Fibroblast of lung (primary cell): ENCODE measurements around the gene SYMPK. TPM values are rescaled to one million over a fixed set of nuclear protein-coding genes. Genes with fewer than 3 reads are reported as not detected.
A peak's percentile ranks its signal among the peaks of the same experiment; 100 is the strongest.

Experiments
- DNase-seq, 2 donors: peaks; one replicate each; pipeline versions ENCODE4 v3.0.0 to v3.0.0-alpha.2; 2010; ENCODE audit warnings: low read depth in 2 of 2
- H2AFZ ChIP-seq: 2 replicates; pipeline ENCODE4 v1.5.1; 2012; ENCODE audit warnings: low read length, control low read depth, inconsistent platforms
- H3K27ac ChIP-seq: 2 replicates; pipeline ENCODE4 v1.5.1; 2011; ENCODE audit warnings: low read length, control low read depth; ENCODE audit not compliant: insufficient read depth
- H3K27me3 ChIP-seq: 2 replicates; pipeline ENCODE4 v1.5.1; 2011; ENCODE audit warnings: mild to moderate bottlenecking, low read length; ENCODE audit not compliant: control insufficient read depth, insufficient read depth
- H3K36me3 ChIP-seq: 2 replicates; pipeline ENCODE4 v1.5.1; 2011; ENCODE audit warnings: low read length; ENCODE audit not compliant: control insufficient read depth, insufficient read depth
- H3K4me1 ChIP-seq: 2 replicates; pipeline ENCODE4 v1.5.1; 2011; ENCODE audit warnings: low read length; ENCODE audit not compliant: control insufficient read depth, insufficient read depth; ENCODE audit errors: extremely low read depth
- H3K4me2 ChIP-seq: 2 replicates; pipeline ENCODE4 v1.5.1; 2011; ENCODE audit warnings: low read length, control low read depth; ENCODE audit not compliant: insufficient read depth; ENCODE audit errors: extremely low read depth
- H3K4me3 ChIP-seq, 4 experiments: fragments of 200-600 bp in 1 of 4; sonication (generic) in 1 of 4; replicated peaks in 1 of 4; 2 replicates each; pipeline ENCODE4 v1.5.1; 2011 to 2016; ENCODE audit warnings: low read length in 4 of 4, low read depth in 3 of 4, mild to moderate bottlenecking in 3 of 4, control low read depth in 2 of 4, inconsistent platforms in 1 of 4, mixed read lengths in 1 of 4; ENCODE audit not compliant: insufficient read depth in 1 of 4; ENCODE audit errors: control extremely low read depth in 1 of 4
- H3K79me2 ChIP-seq: 2 replicates; pipeline ENCODE4 v1.5.1; 2012; ENCODE audit warnings: mild to moderate bottlenecking, low read length, inconsistent platforms; ENCODE audit not compliant: control insufficient read depth, insufficient read depth
- H3K9ac ChIP-seq: 2 replicates; pipeline ENCODE4 v1.5.1; 2011; ENCODE audit warnings: mild to moderate bottlenecking, low read length, control low read depth; ENCODE audit not compliant: insufficient read depth
- H3K9me3 ChIP-seq: 2 replicates; pipeline ENCODE4 v1.5.1; 2012; ENCODE audit warnings: low read depth, low read length; ENCODE audit not compliant: control insufficient read depth, insufficient read depth
- H4K20me1 ChIP-seq: 2 replicates; pipeline ENCODE4 v1.5.1; 2011; ENCODE audit warnings: low read length; ENCODE audit not compliant: control insufficient read depth, insufficient read depth; ENCODE audit errors: extremely low read depth
- EZH2 ChIP-seq: IDR thresholded peaks from 2 replicates; pipeline ENCODE4 v1.5.1; 2012; ENCODE audit warnings: low read length, control low read depth, mild to moderate bottlenecking; ENCODE audit errors: missing control alignments
- polyA plus RNA-seq, 2 donors: library from polyadenylated mRNA; depleted of rRNA in 1 of 2; stranded (reverse) in 1 of 2; unstranded in 1 of 2; fragments of >200 nt; gene quantifications; 2 replicates each; pipeline ENCODE4 v1.2.1, GENCODE V29; 2011 to 2012; ENCODE audit warnings: missing spikeins in 1 of 2
- total RNA-seq: library from RNA; depleted of rRNA; stranded (reverse); fragments of >200 nt; gene quantifications from 2 replicates; pipeline ENCODE4 v1.2.1, GENCODE V29; 2014
- TF ChIP-seq, protein P1 (sequence below), 2 donors: IDR thresholded peaks in 1 of 2; conservative IDR thresholded peaks in 1 of 2; 1 replicate in 1 of 2; 2 replicates in 1 of 2; pipeline ENCODE4 v1.5.1; 2011 to 2012; ENCODE audit warnings: low read length in 2 of 2, control low read depth in 1 of 2, inconsistent platforms in 1 of 2, low read depth in 1 of 2, mild to moderate bottlenecking in 1 of 2

SYMPK gene
- total and polyA plus RNA-seq, 2 donors (not counting 1 experiment from before 2014, with no cell fraction given): 32.2 to 48.2 TPM

DNA sequence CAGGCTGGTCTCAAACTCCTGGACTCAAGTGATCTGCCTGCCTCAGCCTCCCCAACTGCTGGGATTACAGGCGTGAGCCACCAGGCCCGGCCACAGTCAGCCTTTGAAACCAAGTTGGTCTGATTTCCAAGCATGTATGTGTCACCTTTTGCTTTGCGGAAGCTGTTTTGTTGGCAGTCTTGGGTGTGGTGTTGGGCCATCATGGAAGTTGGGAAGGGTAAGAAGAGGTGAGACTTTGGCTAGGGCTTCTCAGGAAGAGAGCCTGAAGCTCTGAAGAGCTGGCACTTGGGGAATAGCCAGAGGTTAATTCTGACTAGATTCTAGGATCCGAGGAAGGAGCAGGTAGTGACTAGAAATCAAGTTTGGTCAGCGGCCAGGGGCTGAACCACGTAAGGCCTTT, 50.6 kb downstream of the SYMPK start:
- Histone ChIP-seq H3K79me2 (no peaks in the 10 kb centered on the region), H3K9me3 (no peaks in the 10 kb centered on the region), H4K20me1 (no peaks in the 10 kb centered on the region), H3K4me1 (peaks cover 10% of the 10 kb centered on the region), H2AFZ (no peak overlapping the region), H3K9ac (no peak overlapping the region), H3K36me3 (no peaks in the 10 kb centered on the region), H3K4me3 (no peak overlapping the region), H3K27me3 (no peaks in the 10 kb centered on the region), H3K4me2 (no peak overlapping the region), H3K27ac (no peak overlapping the region)
- no peak for TF ChIP-seq EZH2
- TF ChIP-seq, protein P1, sequence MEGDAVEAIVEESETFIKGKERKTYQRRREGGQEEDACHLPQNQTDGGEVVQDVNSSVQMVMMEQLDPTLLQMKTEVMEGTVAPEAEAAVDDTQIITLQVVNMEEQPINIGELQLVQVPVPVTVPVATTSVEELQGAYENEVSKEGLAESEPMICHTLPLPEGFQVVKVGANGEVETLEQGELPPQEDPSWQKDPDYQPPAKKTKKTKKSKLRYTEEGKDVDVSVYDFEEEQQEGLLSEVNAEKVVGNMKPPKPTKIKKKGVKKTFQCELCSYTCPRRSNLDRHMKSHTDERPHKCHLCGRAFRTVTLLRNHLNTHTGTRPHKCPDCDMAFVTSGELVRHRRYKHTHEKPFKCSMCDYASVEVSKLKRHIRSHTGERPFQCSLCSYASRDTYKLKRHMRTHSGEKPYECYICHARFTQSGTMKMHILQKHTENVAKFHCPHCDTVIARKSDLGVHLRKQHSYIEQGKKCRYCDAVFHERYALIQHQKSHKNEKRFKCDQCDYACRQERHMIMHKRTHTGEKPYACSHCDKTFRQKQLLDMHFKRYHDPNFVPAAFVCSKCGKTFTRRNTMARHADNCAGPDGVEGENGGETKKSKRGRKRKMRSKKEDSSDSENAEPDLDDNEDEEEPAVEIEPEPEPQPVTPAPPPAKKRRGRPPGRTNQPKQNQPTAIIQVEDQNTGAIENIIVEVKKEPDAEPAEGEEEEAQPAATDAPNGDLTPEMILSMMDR (conservative IDR thresholded peaks at IDR 0.05 in 1 of 2, IDR thresholded peaks at IDR 0.05 in 1 of 2; ENCODE audit: low read depth in 1 of 2, low read length in 2 of 2): no peak
- DNase-seq: peak in 1 of 2 donors; percentile 14

DNA sequence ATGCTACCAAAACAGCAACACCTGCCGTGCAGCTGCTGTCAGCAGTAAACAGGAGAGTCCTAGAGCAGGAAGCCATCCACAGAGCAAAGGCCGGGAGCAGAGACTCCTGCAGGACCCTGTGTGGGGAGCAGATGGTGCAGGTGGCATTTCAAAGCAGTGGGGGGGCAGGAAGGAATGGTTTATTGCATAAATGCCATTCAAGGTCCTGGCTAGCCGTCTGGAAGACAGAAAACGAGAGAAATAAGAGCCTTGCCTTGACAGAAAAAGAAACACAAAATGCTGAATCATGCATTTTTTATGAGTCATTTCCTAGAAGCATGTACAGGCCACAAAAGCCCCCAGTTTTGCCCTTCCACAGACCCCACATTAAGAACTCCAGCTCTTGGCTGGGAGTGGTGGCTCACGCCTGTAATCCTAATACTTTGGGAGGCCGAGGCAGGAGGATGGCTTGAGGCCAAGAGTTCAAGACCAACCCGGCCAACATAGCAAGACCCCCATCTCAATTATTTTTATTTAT, 53.2 kb downstream of the SYMPK start:
- Histone ChIP-seq H3K79me2 (no peaks in the 10 kb centered on the region), H3K9ac (no peak overlapping the region), H3K36me3 (no peaks in the 10 kb centered on the region), H4K20me1 (no peaks in the 10 kb centered on the region), H3K27me3 (no peaks in the 10 kb centered on the region), H3K9me3 (no peaks in the 10 kb centered on the region), H2AFZ (no peak overlapping the region), H3K4me1 (peaks cover 12% of the 10 kb centered on the region), H3K4me2 (peak overlapping the region; percentile 44), H3K4me3 (no peak overlapping the region), H3K27ac (peak overlapping the region; percentile 44)
- TF ChIP-seq, protein P1 (conservative IDR thresholded peaks at IDR 0.05 in 1 of 2, IDR thresholded peaks at IDR 0.05 in 1 of 2; ENCODE audit: low read depth in 1 of 2, low read length in 2 of 2): no peak
- TF ChIP-seq EZH2: no peak
- DNase-seq: peak; percentile 77 to 81

DNA sequence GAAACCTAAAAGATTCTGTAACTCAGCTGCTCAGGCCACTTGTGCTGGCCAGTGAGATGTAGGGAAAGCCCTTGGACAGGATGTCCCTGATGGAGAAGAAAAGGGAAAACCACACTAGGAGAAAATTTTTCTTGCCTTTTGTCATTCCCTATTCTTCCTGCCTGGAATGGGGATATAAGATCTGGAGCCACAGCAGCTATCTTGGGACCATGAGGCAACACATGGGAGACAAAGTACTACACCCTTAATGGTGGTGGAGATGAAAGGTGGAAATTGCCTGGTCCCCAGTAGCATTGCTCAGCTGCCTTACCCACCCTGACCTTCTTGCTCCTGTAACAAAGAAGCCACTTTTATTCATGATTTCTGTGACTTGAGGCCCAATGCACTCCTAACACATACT, 57.2 kb downstream of the SYMPK start:
- TF ChIP-seq EZH2: no peak
- TF ChIP-seq, protein P1 (conservative IDR thresholded peaks at IDR 0.05 in 1 of 2, IDR thresholded peaks at IDR 0.05 in 1 of 2; ENCODE audit: low read depth in 1 of 2, low read length in 2 of 2): no peak
- no peak overlapping the region for H3K27ac ChIP-seq
- no peak overlapping the region for H3K4me2 ChIP-seq
- H3K27me3 ChIP-seq: no peaks in the 10 kb centered on the region
- H3K4me3 ChIP-seq: no peak overlapping the region
- peaks cover 12% of the 10 kb centered on the region for H3K4me1 ChIP-seq
- H3K36me3 ChIP-seq: no peaks in the 10 kb centered on the region
- H3K79me2 ChIP-seq: no peaks in the 10 kb centered on the region
- H2AFZ ChIP-seq: no peak overlapping the region
- DNase-seq: no peak
- H4K20me1 ChIP-seq: no peaks in the 10 kb centered on the region
- no peak overlapping the region for H3K9ac ChIP-seq
- H3K9me3 ChIP-seq: no peaks in the 10 kb centered on the region
